Prostate gland (tissue), 2 donors: ENCODE measurements around the gene DDI2.
"Not testable (repeated sequence)": the region's sequence is repeated elsewhere in the genome, so short reads cannot be mapped to it uniquely, and the experiment has no call there.

ENCODE experiments used
- CTCF ChIP-seq, 4 experiments: fragments of 200-600 bp in 2 of 4; fragments of 450-650 bp in 2 of 4; sonication (generic) in 2 of 4; IDR thresholded peaks; 1 replicate in 3 of 4; 2 replicates in 1 of 4; pipeline ENCODE4 v1.5.1; 2016 to 2019; ENCODE audit warnings: antibody characterized with exemption in 4 of 4, mild to moderate bottlenecking in 2 of 4, moderate library complexity in 2 of 4
- POLR2A ChIP-seq: fragments of 450-650 bp; IDR thresholded peaks from one replicate; pipeline ENCODE4 v1.6.1; 2016; ENCODE audit warnings: antibody characterized with exemption, mild to moderate bottlenecking

- not testable (repeated sequence) for TF ChIP-seq POLR2A; CTCF (IDR thresholded peaks at IDR 0.05)
Observed at GRCh38 chr1:15604400-15604799, 12.9 kb upstream of the DDI2 start.
